HG03045 (cell line): ENCODE data around the gene ZBED4.

Experiments
- ATAC-seq: cut with Tn5 transposase; IDR thresholded peaks from one replicate; pipeline ENCODE4 v1.9.1; 2021; ENCODE audit warnings: mild to moderate bottlenecking, moderate library complexity; ENCODE audit not compliant: unreplicated experiment

The ZBED4 gene

DNA sequence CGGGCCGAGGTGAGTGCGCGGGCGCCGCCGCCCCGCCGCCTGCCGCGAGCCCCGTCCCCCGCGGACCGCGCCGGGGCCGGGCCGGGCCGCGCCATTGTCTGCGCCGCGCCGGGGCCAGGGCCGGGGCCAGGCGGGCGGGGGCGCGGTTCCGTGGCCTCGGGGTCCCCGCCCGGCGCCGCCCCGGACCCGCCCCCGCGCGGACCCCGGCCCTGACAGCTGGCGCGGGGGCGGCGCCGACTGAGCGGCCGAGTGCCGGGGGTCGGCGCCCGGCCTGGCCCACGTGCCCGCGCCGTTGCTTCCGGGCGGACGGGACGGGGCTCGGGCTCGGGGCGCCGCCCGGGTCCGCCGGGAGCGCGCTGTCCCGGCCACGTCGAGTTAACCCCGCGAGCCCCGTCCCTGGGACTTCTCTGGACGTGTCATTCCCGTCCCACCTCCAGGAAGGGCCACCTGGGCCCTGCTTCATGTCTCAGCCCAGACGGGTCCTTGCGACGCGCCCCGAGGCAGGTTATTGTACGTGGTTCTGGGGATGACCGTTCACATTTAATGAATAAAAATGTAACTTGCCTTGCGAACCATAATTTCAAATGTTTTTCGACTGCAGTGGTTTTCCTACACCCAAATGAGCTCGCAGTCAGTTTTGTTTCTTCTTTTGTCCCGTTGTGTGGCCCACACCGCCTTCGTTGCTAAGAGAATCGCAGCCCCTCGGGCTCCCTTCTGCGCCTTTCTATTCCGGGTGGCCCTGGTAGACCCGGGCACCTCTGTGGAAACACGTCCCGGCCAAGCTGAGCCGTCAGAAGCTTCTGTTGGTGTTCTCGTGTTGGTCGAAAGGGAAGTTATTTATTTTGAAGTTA is 562 bp downstream of the ZBED4 start:
- no peak for ATAC-seq

- no peak for ATAC-seq
These were observed 1.7 kb downstream of the ZBED4 start for GRCh38 chr22:49855251-49855911.

DNA sequence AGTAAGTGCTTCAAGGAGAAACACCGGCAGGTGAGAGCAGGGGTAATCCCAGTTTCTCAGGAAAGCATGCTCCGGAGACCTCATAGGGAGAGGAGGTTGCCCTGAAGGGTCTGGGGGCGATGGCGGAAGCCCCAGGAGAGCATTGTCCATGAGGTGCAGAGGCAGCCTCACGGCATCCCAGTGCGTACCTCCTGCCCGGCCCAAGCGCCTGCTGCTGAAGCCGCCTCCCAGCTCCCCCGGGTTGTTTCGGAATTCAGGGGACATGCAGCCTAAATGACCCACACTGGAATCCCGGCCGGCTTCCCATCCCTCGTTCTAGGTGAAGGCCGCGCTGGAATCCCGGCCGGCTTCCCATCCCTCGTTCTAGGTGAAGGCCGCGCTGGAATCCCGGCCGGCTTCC is 2.7 kb downstream of the ZBED4 start:
- ATAC-seq: no peak

DNA sequence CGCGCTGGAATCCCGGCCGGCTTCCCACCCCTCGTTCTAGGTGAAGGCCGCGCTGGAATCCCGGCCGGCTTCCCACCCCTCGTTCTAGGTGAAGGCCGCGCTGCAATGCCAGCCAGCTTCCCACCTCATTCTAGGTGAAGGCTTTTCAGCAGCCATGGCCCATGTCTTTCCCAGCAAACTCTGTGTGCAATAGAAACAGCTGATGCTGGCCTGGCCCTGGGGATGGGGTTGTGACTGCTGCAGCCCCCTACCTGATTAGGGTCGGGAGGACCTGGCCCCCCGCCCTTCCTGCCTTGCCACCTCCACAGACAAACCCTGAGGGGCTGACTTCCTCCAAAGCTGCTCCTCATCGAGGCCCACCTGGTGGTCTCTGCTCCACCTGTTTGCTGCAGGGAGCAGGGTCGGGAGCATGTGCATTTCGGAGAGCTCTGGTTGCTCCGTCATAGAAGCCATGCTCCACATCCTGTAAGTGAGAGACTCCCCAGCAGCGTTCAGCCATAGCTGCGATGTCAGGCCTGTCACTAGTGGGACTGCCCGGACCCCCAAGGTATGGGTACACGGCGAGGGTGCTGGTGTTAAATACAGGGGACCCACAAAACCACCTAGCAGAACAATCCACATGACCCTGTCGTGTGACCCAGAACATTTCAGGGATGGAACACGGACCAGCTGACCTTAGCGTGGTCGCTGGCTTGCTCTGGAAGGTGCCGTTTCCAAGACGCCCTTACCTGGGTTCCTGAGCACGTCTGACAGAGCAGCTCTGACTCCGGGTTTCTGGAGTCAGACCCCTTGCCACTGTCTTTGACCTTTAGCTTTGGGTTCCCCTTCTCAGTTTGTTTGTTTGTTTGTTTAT is 3.3 kb downstream of the ZBED4 start:
- no peak for ATAC-seq

GRCh38 chr22:49858827-49859226 is 5.2 kb downstream of the ZBED4 start:
- ATAC-seq: no peak

GRCh38 chr22:49861642-49862495 is 8.2 kb downstream of the ZBED4 start:
- no peak for ATAC-seq

DNA sequence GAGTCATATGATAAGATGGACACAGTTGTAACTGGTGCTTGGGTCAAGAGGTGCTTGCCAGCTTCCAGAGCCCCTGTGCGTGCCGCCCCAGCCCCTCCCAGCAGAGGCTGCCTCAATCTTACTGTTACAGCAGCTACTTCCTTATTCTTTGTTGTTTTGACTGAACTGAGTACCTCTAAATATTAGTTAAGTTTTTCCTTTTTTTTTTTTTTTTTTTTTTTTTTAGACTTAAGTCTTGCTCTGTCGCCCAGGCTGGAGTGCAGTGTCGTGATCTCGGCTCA is 8.8 kb downstream of the ZBED4 start:
- ATAC-seq: no peak

DNA sequence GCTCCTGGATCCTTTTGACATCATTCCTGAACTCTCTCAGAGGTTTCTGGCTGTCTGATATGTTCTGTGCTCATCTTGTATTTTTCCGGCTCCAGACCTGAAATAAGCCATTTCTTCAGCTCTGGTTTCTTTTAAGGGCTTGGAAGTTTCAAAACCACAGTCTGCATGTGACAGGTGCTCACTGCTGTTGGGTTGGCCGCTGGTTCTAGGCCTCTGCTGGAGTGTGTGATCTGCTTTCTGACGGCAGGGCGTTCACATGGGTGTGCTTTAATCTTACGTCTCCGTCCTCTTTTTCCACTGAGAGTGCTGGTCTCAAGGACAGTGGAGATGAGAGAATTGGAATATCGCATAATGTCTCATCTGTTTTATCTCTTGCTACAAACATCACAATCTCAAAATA is 10.3 kb downstream of the ZBED4 start:
- ATAC-seq: no peak

DNA sequence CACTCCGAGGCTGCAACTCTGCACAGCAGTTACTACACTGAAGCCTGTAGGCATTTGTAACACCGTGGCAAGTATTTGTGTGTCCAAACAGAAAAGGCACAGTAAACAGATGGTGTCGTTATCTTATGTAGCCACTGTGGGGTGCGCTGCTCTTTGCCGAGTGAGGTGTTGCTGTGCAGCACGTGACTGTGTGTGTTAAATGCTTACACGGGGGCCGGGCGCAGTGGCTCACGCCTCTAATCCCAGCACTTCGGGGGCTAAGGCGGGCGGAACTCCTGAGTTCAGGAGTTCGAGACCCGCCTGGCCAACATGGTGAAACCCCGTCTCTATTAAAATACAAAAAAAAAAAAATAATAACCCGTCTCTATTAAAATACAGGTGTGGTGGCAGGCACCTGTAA is 11.5 kb downstream of the ZBED4 start:
- no peak for ATAC-seq

- no peak for ATAC-seq
These were observed 12.5 kb downstream of the ZBED4 start for GRCh38 chr22:49866134-49866533.

DNA sequence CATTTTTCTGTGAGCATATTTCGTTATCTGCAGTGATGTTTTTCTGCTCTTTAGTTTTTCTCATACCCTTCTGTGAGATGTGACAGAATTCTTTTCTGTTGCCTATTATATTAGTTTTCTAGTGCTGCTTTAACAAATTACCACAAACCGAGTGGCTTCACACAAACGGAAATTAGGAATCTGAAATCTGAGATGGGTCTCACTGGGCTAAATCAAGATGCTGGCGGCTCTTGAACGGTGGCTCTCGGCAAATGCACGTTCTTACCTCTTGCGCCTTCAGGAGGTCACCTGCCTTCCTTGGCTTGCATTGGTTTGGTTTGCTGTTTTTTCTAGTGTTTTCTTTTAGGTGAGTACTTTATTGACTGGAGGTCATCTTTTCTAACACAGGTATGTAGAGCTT is 13.0 kb downstream of the ZBED4 start:
- no peak for ATAC-seq

GRCh38 chr22:49867303-49868265 is 13.9 kb downstream of the ZBED4 start:
- no peak for ATAC-seq

GRCh38 chr22:49869086-49869830 is 15.6 kb downstream of the ZBED4 start:
- no peak for ATAC-seq

- no peak for ATAC-seq
These were observed 16.4 kb downstream of the ZBED4 start for GRCh38 chr22:49869845-49870712.

GRCh38 chr22:49871482-49871881 is 17.8 kb downstream of the ZBED4 start:
- ATAC-seq: no peak

- no peak for ATAC-seq
These were observed 18.7 kb downstream of the ZBED4 start for GRCh38 chr22:49872347-49872746.

- no peak for ATAC-seq
These were observed 19.7 kb downstream of the ZBED4 start for GRCh38 chr22:49873228-49873940.
